H1 (cell line): ENCODE measurements around the gene NDEL1. TPM values are rescaled to one million over a fixed set of nuclear protein-coding genes. Genes with fewer than 3 reads are reported as not detected.

Experiments
- CTCF ChIA-PET: fragments of 300-600 bp; sonication (Branson Sonifier 250); formaldehyde crosslinking; loops from one replicate; lab custom pipeline; 2021; ENCODE audit not compliant: partially characterized antibody; lab: Charles Lee
- POLR2A ChIA-PET: fragments of 300-600 bp; sonication (Branson Sonifier 250); formaldehyde crosslinking; loops from one replicate; lab custom pipeline; 2021; ENCODE audit warnings: inconsistent platforms; ENCODE audit not compliant: partially characterized antibody; lab: Charles Lee
- DNase-seq, 2 experiments: peaks; one replicate each; pipeline versions ENCODE4 v3.0.0 to v3.0.0-alpha.2; 2010 to 2022; ENCODE audit warnings: low spot score in 2 of 2, low read depth in 1 of 2, mixed read lengths in 1 of 2
- FAIRE-seq: peaks from 2 replicates; lab custom pipeline; 2011; peaks lifted over from hg19 to GRCh38; lab: Jason Lieb, UNC
- H2AFZ ChIP-seq: 2 replicates; pipeline ENCODE4 v1.8.1; 2012; ENCODE audit warnings: low read length, inconsistent platforms
- H2AK5ac ChIP-seq: 2 replicates; pipeline ENCODE4 v1.6.1; 2013; ENCODE audit warnings: low read depth, low read length
- H2BK120ac ChIP-seq: replicated peaks from 2 replicates; pipeline ENCODE3; 2013; ENCODE audit warnings: low read depth, low read length, inconsistent platforms
- H2BK12ac ChIP-seq: 2 replicates; pipeline ENCODE4 v1.6.1; 2013; ENCODE audit warnings: low read depth, low read length
- H2BK15ac ChIP-seq: 2 replicates; pipeline ENCODE4 v1.6.1; 2013; ENCODE audit warnings: low read length
- H2BK20ac ChIP-seq: 2 replicates; pipeline ENCODE4 v1.6.1; 2013; ENCODE audit warnings: low read length
- H2BK5ac ChIP-seq: 2 replicates; pipeline ENCODE4 v1.6.1; 2013; ENCODE audit warnings: low read depth, low read length
- H3K14ac ChIP-seq: 2 replicates; pipeline ENCODE4 v1.6.1; 2013; ENCODE audit warnings: inconsistent platforms; ENCODE audit not compliant: insufficient read length
- H3K18ac ChIP-seq: 2 replicates; pipeline ENCODE4 v1.6.1; 2013; ENCODE audit warnings: low read length; ENCODE audit errors: extremely low read depth
- H3K23ac ChIP-seq: 2 replicates; pipeline ENCODE4 v1.6.1; 2013; ENCODE audit warnings: inconsistent platforms; ENCODE audit not compliant: insufficient read length
- H3K23me2 ChIP-seq: 2 replicates; pipeline ENCODE4 v1.6.1; 2013; ENCODE audit warnings: low read depth, low read length
- H3K27ac ChIP-seq: 2 replicates; pipeline ENCODE4 v1.6.1; 2011; ENCODE audit warnings: low read depth, low read length, inconsistent platforms
- H3K27me3 ChIP-seq, 4 experiments: replicated peaks in 1 of 4; 1 replicate in 1 of 4; 2 replicates in 3 of 4; pipeline versions ENCODE4 v1.6.1 to v1.8.1; 2011 to 2013; ENCODE audit warnings: low read length in 3 of 4, mild to moderate bottlenecking in 3 of 4, inconsistent platforms in 2 of 4, mixed read lengths in 2 of 4, moderate library complexity in 1 of 4; ENCODE audit not compliant: control insufficient read depth in 3 of 4, insufficient read depth in 3 of 4; ENCODE audit errors: extremely low read depth in 1 of 4
- H3K36me3 ChIP-seq, 4 experiments: 2 replicates each; pipeline versions ENCODE4 v1.6.1 to v1.8.1; 2011 to 2013; ENCODE audit warnings: mild to moderate bottlenecking in 4 of 4, low read length in 3 of 4, moderate library complexity in 2 of 4, control low read depth in 1 of 4, inconsistent platforms in 1 of 4; ENCODE audit not compliant: insufficient read depth in 4 of 4, control insufficient read depth in 2 of 4
- H3K4ac ChIP-seq: replicated peaks from 2 replicates; pipeline ENCODE3; 2013; ENCODE audit warnings: low read length, low read depth, mixed read lengths, inconsistent platforms; ENCODE audit not compliant: insufficient read length
- H3K4me1 ChIP-seq, 4 experiments: replicated peaks in 1 of 4; 1 replicate in 1 of 4; 2 replicates in 3 of 4; pipeline versions ENCODE4 v1.6.1 to v1.8.1; 2011 to 2013; ENCODE audit warnings: low read length in 3 of 4, inconsistent platforms in 2 of 4, mixed read lengths in 1 of 4; ENCODE audit not compliant: insufficient read depth in 4 of 4, control insufficient read depth in 3 of 4
- H3K4me2 ChIP-seq, 2 experiments: 2 replicates each; pipeline versions ENCODE4 v1.6.1 to v1.8.1; 2011 to 2013; ENCODE audit warnings: low read depth in 2 of 2, low read length in 2 of 2, control low read depth in 1 of 2, inconsistent platforms in 1 of 2, mild to moderate bottlenecking in 1 of 2; ENCODE audit not compliant: insufficient read depth in 1 of 2
- H3K4me3 ChIP-seq, 4 experiments: fragments of 200-600, 300-600 bp in 1 of 4; sonication (generic), shearing (Covaris generic), sonication (Bioruptor Twin) in 1 of 4; 2 replicates each; pipeline versions ENCODE4 v1.5.1 to v1.8.1; 2011 to 2016; ENCODE audit warnings: low read length in 4 of 4, low read depth in 3 of 4, control low read depth in 2 of 4, inconsistent platforms in 2 of 4, mild to moderate bottlenecking in 2 of 4, mixed read lengths in 1 of 4, moderate library complexity in 1 of 4; ENCODE audit not compliant: insufficient read depth in 2 of 4; ENCODE audit errors: extremely low read depth in 1 of 4
- H3K56ac ChIP-seq: replicated peaks from 2 replicates; pipeline ENCODE3; 2013; ENCODE audit warnings: low read depth, mild to moderate bottlenecking, mixed read lengths, low read length, inconsistent platforms; ENCODE audit not compliant: insufficient read length
- H3K79me1 ChIP-seq: 2 replicates; pipeline ENCODE4 v1.6.1; 2013; ENCODE audit warnings: low read depth, low read length, control low read depth
- H3K79me2 ChIP-seq, 2 experiments: 2 replicates each; pipeline versions ENCODE4 v1.6.1 to v1.8.1; 2012 to 2013; ENCODE audit warnings: low read length in 2 of 2, mild to moderate bottlenecking in 2 of 2, inconsistent platforms in 1 of 2; ENCODE audit not compliant: insufficient read depth in 2 of 2, control insufficient read depth in 1 of 2
- H3K9ac ChIP-seq, 4 experiments: replicated peaks in 1 of 4; 1 replicate in 1 of 4; 2 replicates in 3 of 4; pipeline versions ENCODE4 v1.6.1 to v1.8.1; 2011 to 2013; ENCODE audit warnings: low read depth in 3 of 4, low read length in 3 of 4, control low read depth in 2 of 4, mild to moderate bottlenecking in 2 of 4, moderate library complexity in 2 of 4, inconsistent platforms in 1 of 4; ENCODE audit errors: extremely low read depth in 1 of 4
- H3K9me3 ChIP-seq, 2 experiments: 2 replicates each; pipeline versions ENCODE4 v1.6.1 to v1.8.1; 2012 to 2013; ENCODE audit warnings: mild to moderate bottlenecking in 2 of 2, moderate library complexity in 2 of 2, control low read depth in 1 of 2, inconsistent platforms in 1 of 2, low read depth in 1 of 2, low read length in 1 of 2, mixed read lengths in 1 of 2; ENCODE audit not compliant: insufficient read depth in 2 of 2
- H4K20me1 ChIP-seq, 2 experiments: replicated peaks in 1 of 2; 2 replicates each; pipeline versions ENCODE3 to v1.8.1; 2011 to 2013; ENCODE audit warnings: inconsistent platforms in 2 of 2, low read length in 2 of 2, mild to moderate bottlenecking in 1 of 2; ENCODE audit not compliant: insufficient read depth in 2 of 2, control insufficient read depth in 1 of 2
- H4K5ac ChIP-seq: 2 replicates; pipeline ENCODE4 v1.6.1; 2013; ENCODE audit warnings: low read length, low read depth, mixed read lengths, inconsistent platforms; ENCODE audit not compliant: insufficient read length
- H4K8ac ChIP-seq: 2 replicates; pipeline ENCODE4 v1.8.0; 2013; ENCODE audit warnings: mild to moderate bottlenecking, moderate library complexity, low read length, inconsistent platforms; ENCODE audit not compliant: insufficient read depth; ENCODE audit errors: extremely low read depth
- H4K91ac ChIP-seq: replicated peaks from 2 replicates; pipeline ENCODE3; 2013; ENCODE audit warnings: low read length, mixed read lengths, inconsistent platforms; ENCODE audit not compliant: insufficient read length
- CHD2 ChIP-seq: IDR thresholded peaks from 2 replicates; pipeline ENCODE4 v1.6.1; 2012; ENCODE audit warnings: low read length, improper control_type of control experiment
- CTBP2 ChIP-seq: IDR thresholded peaks from 2 replicates; pipeline ENCODE4 v1.7.0; 2011; ENCODE audit warnings: borderline replicate concordance, mild to moderate bottlenecking, moderate library complexity, mixed read lengths, low read length; ENCODE audit not compliant: insufficient read depth, insufficient read length
- POLR2A ChIP-seq, 2 experiments: IDR thresholded peaks; 1 replicate in 1 of 2; 2 replicates in 1 of 2; pipeline ENCODE4 v1.6.1; 2011; ENCODE audit warnings: low read depth in 2 of 2, low read length in 2 of 2, mild to moderate bottlenecking in 2 of 2; ENCODE audit errors: control extremely low read depth in 1 of 2
- SAP30 ChIP-seq: fragments of 300-600 bp; sonication (generic); IDR thresholded peaks from 2 replicates; pipeline ENCODE4 v1.7.1; 2012; ENCODE audit warnings: low read length, moderate library complexity, mild to moderate bottlenecking, inconsistent platforms; ENCODE audit not compliant: insufficient read depth, insufficient replicate concordance
- SIN3A ChIP-seq, 2 experiments: IDR thresholded peaks in 1 of 2; conservative IDR thresholded peaks in 1 of 2; 2 replicates each; pipeline ENCODE4 v1.6.1; 2011 to 2012; ENCODE audit warnings: low read length in 2 of 2, improper control_type of control experiment in 1 of 2, low read depth in 1 of 2, mild to moderate bottlenecking in 1 of 2
- SIX5 ChIP-seq: IDR thresholded peaks from 2 replicates; pipeline ENCODE4 v1.6.1; 2011; ENCODE audit warnings: mild to moderate bottlenecking, low read depth, low read length
- SP1 ChIP-seq: IDR thresholded peaks from 2 replicates; pipeline ENCODE4 v1.6.1; 2011; ENCODE audit warnings: low read depth, low read length
- SRF ChIP-seq: IDR thresholded peaks from 2 replicates; pipeline ENCODE4 v1.6.1; 2011; ENCODE audit warnings: mild to moderate bottlenecking, low read depth, low read length, moderate library complexity
- TCF12 ChIP-seq: IDR thresholded peaks from 2 replicates; pipeline ENCODE4 v1.6.1; 2011; ENCODE audit warnings: low read depth, mild to moderate bottlenecking, low read length
- USF2 ChIP-seq: IDR thresholded peaks from 2 replicates; pipeline ENCODE4 v1.6.1; 2011; ENCODE audit warnings: low read length, improper control_type of control experiment
- YY1 ChIP-seq: IDR thresholded peaks from 2 replicates; pipeline ENCODE4 v1.6.1; 2011; ENCODE audit warnings: low read depth, mild to moderate bottlenecking, low read length
- ZNF274 ChIP-seq: IDR thresholded peaks from 2 replicates; pipeline ENCODE4 v1.7.0; 2012; ENCODE audit warnings: low read length, borderline replicate concordance; ENCODE audit errors: extremely low read depth
- WGBS, 2 experiments: shearing (Covaris generic) in 1 of 2; methylation state at CpG; one replicate each; pipeline versions ENCODE4 v1.1.6 to v1.1.7; 2013 to 2015; ENCODE audit warnings: low lambda C conversion rate in 2 of 2, mixed read lengths in 2 of 2, inconsistent platforms in 1 of 2, low coverage in 1 of 2, missing lambda C conversion rate in 1 of 2; ENCODE audit not compliant: insufficient replicate concordance in 2 of 2, insufficient coverage in 1 of 2, insufficient read length in 1 of 2; ENCODE audit errors: extremely low coverage in 1 of 2, missing lambda C conversion rate in 1 of 2; 5-methylcytosine and 5-hydroxymethylcytosine counted together
- polyA plus RNA-seq, 7 experiments: library from polyadenylated mRNA; depleted of rRNA in 3 of 7; stranded (reverse) in 5 of 7; unstranded in 2 of 7; fragments of >200 nt in 5 of 7; fragments of 200-250 nt in 2 of 7; gene quantifications; 1 replicate in 5 of 7; 2 replicates in 1 of 7; 4 replicates in 1 of 7; pipeline versions ENCODE4 v1.2.1 to v1.2.3, GENCODE V29; 2011 to 2013; ENCODE audit warnings: missing spikeins in 2 of 7, mixed read lengths in 2 of 7
- total RNA-seq: library from RNA; stranded (reverse); fragmentation: NEBNext Ultra II Directional; extraction: Animal tissue kit (Norgen Biotek cat#: 25700); gene quantifications from 2 replicates; pipeline ENCODE4 v1.2.1, GENCODE V29; 2021

NDEL1 gene
- total and polyA plus RNA-seq, 2 of the 8 experiments (the other 6 are each of a cell fraction or from before 2014, with no cell fraction given) = 31.1 to 32.9 TPM

- Histone ChIP-seq H3K4me3 (no peak overlapping the region), H3K4me2 (no peak overlapping the region), H3K56ac (no peak overlapping the region), H4K5ac (no peak overlapping the region), H3K18ac (no peak overlapping the region), H3K27ac (no peak overlapping the region), H2BK120ac (no peak overlapping the region), H3K23me2 (no peaks in the 10 kb centered on the region), H2AFZ (no peak overlapping the region), H4K20me1 (peaks cover 2 to 4% of the 10 kb centered on the region in 2 experiments), H4K91ac (no peak overlapping the region), H2BK20ac (no peak overlapping the region), H2BK12ac (no peak overlapping the region)
- CTCF ChIA-PET = interaction anchor here (0.5 to 2.2 kb wide), 4 partner anchors 10 to 1495 kb away, joined by 3 to 9 read pairs (median 4); no protein-coding TSS in a partner anchor
- no peak for DNase-seq
- FAIRE-seq = no peak
- TF ChIP-seq USF2 (no peak), CTBP2 (no peak), SAP30 (no peak), TCF12 (no peak), ZNF274 (no peak), POLR2A (IDR thresholded peaks at IDR 0.05; ENCODE audit: control extremely low read depth in 1 of 2, low read depth in 2 of 2, low read length in 2 of 2) (no peak), SRF (no peak), SIX5 (no peak), YY1 (no peak), SIN3A (conservative IDR thresholded peaks at IDR 0.05 in 1 of 2, IDR thresholded peaks at IDR 0.05 in 1 of 2; ENCODE audit: low read depth in 1 of 2, low read length in 2 of 2) (no peak), CHD2 (no peak), SP1 (no peak)
- TF ChIP-seq, all 59 proteins: peak for 0
- Histone ChIP-seq H3K9me3 (no peaks in the 10 kb centered on the region), H3K14ac (no peak overlapping the region), H3K79me2 (no peaks in the 10 kb centered on the region), H2BK5ac (no peak overlapping the region; the same call in 1 of the 2 replicates), H3K4me1 (no peaks in the 10 kb centered on the region), H3K4ac (no peak overlapping the region), H2AK5ac (no peak overlapping the region), H3K27me3 (no peaks in the 10 kb centered on the region), H4K8ac (no peak overlapping the region), H3K23ac (no peak overlapping the region), H3K36me3 (peaks cover 52 to 96% (median 71%) of the 10 kb centered on the region in 4 experiments), H3K9ac (no peak overlapping the region), H3K79me1 (no peaks in the 10 kb centered on the region), H2BK15ac (no peak overlapping the region)
- WGBS, 2 experiments = 91% methylated on average over 5 of the region's 5 CpGs; no CpG with 5 or more reads in 1 of the 2 experiments
- POLR2A ChIA-PET = interaction anchor here (1.2 kb wide), 1 partner anchor 22 kb away, joined by 3 read pairs; no protein-coding TSS in a partner anchor
Observed at GRCh38 chr17:8487743-8488142, 52.1 kb downstream of the NDEL1 start.
